Epithelial cell of prostate (primary cell): ENCODE data around the gene MAML1.
A peak's percentile ranks its signal among the peaks of the same experiment; 100 is the strongest.

ENCODE experiments used
- DNase-seq: peaks from one replicate; pipeline ENCODE4 v3.0.0-alpha.2; 2011; ENCODE audit warnings: low read depth, low spot score
- H3K27ac ChIP-seq: fragments of 450-650 bp; 2 replicates; pipeline ENCODE4 v1.5.1; 2017; ENCODE audit warnings: mild to moderate bottlenecking

The MAML1 gene

DNA sequence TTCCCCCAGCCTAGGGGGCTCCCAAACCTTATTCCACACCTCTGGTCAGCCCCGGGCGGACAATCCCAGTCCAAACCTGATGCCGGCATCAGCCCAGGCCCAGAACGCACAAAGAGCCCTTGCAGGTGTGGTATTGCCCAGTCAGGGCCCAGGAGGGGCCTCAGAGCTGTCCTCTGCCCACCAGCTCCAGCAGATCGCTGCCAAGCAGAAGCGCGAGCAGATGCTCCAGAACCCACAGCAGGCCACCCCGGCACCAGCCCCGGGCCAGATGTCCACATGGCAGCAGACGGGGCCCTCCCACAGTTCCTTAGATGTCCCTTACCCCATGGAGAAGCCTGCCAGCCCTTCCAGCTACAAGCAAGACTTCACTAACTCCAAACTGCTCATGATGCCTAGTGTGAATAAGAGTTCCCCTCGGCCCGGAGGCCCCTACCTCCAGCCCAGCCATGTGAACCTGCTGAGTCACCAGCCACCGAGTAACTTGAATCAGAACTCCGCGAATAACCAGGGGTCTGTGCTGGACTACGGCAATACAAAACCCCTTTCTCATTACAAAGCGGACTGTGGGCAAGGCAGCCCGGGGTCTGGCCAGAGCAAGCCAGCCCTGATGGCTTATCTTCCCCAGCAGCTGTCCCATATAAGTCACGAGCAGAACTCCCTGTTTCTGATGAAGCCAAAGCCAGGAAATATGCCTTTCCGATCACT lies 33.6 kb downstream of the MAML1 start:
- no peak for DNase-seq
- peak overlapping the region; percentile 74 for H3K27ac ChIP-seq

DNA sequence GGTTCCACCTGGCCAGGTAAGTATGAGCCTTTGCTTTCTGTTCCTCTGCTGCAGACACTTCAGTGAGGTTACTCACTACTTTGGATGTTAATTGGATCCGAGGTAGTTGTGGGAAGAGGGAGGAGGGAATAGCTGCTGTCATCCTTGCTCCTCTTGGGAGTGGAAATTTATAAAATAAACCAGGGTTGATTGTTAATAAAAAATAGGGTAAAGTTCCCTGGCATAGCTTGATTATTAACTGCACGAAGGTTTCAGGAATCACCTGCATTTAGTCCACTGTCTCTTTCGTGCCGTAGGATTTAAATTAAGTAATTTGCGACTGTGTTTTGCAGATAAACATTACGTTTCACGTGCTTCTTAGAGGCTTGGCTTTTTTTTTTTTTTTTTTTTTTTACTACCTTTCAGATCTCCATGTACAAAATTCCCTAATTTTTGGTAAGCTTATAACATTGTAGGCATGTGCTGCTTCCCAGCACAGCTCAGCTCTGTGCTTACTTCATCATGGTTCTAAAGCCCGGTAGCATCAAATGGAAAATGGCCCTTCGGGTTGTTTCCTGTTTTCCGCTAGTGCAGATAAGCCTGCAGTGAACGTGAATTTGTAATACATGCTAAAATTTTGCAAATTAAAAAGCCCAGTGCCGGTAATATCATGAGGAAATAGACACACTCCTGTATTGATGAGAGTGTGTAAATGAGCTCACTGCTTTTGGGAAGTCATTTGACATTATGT lies 34.3 kb downstream of the MAML1 start:
- no peak overlapping the region for H3K27ac ChIP-seq

DNA sequence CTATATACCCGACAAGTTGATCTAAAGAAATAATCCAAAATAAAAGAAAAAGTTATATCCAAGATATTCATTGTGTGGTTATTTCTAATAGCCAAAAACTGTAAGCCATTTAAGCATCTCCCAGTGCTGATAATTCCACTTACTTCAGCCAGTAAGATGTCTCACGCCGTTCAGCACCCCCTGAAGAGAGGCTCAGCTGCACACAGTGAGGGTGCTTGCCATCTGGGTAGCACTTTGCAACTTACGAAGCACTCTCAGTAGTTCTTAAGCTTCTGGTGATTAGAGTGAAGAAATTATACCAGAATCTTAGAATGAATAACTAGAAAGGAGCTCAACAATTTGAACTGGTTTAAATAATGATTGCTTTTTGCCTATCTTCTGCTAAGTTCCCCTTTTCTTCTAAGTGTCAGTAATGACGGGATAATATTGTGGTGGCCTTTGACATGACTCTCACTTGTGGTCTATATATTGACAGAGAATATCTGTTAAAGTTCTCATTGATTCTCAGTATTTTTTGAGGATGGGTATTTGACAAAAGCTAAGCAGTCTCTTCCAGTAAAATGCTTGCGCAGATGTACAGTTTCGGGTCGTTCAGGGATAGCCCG lies 35.0 kb downstream of the MAML1 start:
- DNase-seq: no peak
- H3K27ac ChIP-seq: no peak overlapping the region

More for the DNA sequence above, 34.3 kb downstream of the MAML1 start:
- no peak for DNase-seq

DNA sequence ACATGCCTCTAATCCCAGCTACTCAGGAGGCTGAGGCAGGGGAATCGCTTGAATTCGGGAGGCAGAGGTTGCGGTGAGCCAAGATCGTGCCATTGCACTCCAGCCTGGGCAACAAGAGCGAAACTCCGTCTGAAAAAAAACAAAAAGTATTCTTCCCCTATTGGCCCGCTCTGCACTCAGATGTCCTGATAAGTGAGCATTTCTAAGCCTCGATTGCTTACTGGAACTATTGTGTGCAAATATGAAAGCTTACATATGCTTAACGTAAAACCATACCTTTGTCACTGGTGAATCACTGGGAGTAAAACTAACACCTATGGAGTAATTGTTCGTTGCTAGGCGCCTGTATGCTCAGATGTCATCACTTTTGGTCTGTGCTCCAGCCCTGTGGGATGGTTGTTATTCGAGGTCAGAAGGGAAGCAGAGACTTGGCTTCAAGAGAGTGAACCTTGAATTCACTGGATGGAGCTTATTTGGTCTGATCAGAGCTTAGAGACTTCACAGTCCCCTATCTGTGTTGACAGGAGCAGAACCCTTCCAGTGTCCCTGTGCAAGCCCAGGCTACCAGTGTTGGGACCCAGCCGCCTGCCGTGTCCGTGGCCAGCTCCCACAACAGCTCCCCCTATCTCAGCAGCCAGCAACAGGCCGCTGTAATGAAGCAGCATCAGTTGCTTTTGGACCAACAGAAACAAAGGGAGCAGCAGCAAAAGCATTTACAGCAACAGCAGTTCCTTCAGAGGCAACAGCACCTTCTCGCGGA lies 35.9 kb downstream of the MAML1 start:
- H3K27ac ChIP-seq: no peak overlapping the region
- no peak for DNase-seq

DNA sequence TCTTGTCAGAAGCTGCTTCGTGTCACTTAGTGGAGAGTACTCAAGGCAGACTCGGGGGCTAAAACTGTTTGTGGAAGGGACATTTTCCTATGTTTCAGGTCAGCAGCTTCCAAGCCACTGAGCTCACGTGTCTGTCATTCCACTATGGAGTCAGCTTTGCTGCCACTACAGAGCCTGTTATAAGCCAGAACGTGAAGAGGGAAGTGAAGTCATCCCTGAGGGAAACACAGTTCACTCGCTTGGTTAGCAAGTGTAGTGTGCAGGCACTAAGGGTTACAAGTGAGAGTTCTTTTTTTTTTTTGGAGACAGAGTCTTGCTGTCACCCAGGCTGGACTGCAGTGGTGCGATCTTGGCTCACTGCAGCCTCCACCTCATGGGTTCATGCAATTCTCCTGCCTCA lies 36.6 kb downstream of the MAML1 start:
- no peak overlapping the region for H3K27ac ChIP-seq
- DNase-seq: no peak

DNA sequence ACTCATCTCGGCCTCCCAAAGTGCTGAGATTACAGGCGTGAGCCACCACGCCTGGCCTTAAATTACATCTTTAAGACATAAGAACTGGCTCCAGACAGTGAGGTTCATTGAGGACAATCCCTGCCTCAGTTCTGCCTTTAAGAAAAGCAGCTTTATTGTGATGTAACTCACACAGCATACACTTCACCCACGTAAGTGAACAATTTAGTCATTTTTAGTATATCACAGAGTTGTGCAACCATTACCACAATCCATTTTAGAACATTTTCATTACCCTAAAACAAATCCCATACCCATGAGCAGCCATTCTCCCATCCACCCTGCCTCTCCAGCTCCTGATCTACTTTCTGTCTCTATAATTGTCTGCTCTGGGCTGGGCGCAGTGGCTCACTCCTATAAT lies 37.2 kb downstream of the MAML1 start:
- DNase-seq: no peak
- H3K27ac ChIP-seq: no peak overlapping the region

DNA sequence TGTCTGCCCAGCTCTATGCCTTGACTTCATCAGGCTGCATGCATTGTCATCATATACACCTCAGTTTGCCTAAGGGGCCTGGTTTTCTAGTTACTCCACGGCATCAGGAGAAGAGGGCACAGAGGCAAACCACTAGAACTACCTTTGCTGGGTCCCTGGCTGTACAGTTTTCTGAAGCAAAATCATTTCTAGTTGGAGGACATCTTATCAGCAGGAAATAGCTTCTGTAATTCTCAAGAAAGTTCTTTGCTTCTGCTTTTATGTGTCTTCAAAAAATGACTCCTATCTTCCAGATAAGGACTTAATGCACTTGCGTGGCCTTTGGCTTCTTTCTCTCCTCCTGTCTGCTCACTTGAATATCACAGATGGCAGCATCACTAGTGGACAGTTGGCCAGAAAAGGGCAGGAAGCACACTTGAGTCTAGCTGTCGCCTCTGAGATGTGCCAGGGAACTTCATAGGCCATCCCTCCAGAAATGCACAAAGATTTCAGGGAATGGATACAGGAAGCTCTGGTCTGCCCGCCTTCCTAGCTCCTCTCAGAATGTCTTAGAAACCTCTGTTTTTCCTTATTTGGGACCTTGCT lies 38.8 kb downstream of the MAML1 start:
- H3K27ac ChIP-seq: no peak overlapping the region
- DNase-seq: no peak

DNA sequence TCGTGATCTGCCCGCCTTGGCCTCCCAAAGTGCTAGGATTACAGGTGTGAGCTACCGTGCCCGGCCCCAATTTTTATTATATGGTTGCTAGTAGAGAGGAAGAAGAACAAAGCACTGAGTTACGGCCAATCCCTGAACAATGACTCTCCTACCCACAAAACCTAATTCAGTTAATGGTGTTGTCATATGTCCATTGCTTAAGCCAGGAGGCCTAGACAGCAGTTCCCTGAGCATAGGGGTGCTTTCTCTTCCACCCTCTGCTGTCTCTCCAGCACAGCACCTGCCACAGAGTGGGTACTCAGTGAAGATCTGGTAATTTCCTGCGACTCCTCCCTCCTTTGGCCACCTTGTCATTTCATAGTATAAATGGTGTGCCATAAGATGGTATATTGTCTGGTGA lies 39.7 kb downstream of the MAML1 start:
- DNase-seq: no peak
- no peak overlapping the region for H3K27ac ChIP-seq

DNA sequence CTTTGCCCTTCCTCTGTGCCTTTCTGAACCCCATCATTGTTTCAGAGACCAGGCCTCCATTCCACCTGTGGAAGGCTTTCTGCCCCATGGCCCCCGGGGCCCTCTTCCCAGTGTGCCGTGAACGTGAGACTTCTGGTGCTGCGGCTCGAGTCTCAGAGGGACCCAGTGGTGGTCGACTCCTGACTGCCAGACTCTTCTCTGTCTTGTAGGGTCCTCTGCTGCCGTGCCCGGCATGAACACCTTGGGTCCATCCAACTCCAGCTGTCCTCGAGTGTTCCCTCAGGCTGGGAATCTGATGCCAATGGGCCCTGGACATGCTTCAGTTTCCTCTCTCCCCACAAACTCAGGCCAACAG lies 41.0 kb downstream of the MAML1 start:
- no peak for DNase-seq

DNA sequence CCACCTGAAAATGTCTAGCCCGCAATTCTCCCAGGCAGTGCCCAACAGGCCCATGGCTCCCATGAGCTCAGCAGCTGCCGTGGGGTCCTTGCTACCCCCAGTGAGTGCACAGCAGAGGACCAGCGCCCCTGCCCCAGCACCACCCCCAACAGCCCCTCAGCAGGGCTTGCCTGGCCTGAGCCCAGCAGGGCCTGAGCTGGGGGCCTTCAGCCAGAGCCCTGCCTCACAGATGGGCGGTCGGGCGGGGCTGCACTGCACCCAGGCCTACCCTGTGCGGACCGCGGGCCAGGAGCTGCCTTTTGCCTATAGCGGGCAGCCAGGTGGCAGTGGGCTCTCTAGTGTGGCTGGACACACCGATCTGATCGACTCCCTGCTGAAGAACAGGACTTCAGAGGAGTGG lies 41.8 kb downstream of the MAML1 start:
- no peak overlapping the region for H3K27ac ChIP-seq
- no peak for DNase-seq

More for the DNA sequence above, 41.0 kb downstream of the MAML1 start:
- no peak overlapping the region for H3K27ac ChIP-seq

DNA sequence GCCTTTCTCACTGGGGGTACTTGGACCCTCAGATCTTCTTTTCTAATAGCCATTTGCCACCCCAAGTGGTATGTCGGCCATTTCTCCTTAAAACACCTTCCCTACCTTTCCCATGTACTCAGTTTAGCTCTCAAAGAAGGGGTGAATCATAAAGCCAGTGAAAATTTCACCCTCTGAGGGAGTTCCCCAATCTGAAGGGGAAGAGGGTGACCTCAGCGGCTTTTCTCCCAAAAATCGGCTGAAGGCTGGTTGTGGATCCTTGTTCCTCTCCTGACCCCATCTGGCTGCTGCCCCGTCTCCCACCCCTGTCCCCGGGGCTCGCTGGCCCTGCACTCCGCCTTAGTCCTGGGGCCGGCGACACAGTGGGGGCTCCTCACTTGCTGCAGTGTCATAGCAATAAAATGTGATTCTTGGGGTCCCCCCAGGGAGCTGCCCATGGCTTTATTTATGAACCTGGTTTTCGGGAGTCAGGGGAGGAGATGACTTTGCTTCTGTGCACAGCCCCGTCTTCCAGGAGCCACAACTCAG lies 43.9 kb downstream of the MAML1 start:
- no peak for DNase-seq
- H3K27ac ChIP-seq: no peak overlapping the region

DNA sequence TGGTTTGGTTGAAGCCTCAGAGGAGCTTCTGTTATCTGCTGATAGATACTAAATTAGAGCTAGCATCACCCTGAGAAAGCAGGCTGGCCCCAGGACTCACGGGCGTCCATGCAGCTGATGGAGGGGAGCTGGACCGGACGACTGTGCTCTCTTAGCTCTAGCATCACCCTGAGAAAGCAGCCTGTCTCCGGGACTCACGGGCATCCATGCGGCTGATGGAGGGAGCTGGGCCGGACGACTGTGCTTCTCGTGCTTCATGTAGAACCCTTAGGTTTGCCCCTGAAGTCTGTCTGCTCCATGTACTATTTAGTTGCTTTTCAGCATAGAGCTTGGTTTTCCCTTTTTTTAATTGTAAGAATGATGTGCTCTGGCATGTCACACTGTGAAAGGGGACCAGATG lies 44.8 kb downstream of the MAML1 start:
- DNase-seq: no peak
- no peak overlapping the region for H3K27ac ChIP-seq

DNA sequence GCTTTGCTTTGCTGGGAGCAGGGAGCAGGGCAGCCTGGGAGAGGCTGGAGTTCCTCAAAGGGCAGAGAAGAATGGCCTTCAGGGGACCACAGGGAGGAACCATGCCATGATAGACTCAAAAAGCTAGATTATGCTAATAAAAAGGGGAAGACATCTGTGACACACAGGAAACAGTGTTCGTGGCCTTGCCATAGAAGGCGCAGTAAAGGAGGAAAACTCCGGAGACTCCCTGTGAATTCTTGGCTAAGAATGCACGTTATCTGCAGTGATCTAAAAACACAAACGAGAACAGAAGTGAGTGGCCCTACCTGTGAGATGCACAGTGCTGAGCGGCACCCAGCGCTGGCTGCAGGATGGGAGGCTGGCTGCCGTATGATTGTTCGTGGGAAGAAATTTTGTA lies 45.3 kb downstream of the MAML1 start:
- no peak for DNase-seq
- no peak overlapping the region for H3K27ac ChIP-seq

DNA sequence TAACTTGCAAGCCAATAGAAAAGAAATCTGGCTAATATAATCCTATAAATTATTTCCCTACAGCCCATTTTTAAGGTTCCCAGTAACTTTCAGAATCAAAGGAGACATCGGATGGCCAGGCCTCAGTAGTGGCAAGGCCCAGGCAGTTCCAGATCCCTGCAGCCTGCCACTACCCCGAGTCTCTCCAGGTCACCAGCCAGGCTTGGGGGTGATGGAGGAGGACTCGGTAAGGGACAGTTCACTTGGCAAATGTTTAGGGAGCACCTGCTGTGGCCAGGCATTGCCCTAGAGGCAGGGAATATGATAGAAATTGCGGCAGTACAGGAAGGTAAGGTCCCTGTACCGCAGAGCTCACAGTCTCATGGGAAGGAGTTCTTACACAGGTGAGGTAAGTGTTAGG lies 46.0 kb downstream of the MAML1 start:
- H3K27ac ChIP-seq: no peak overlapping the region
- DNase-seq: no peak

DNA sequence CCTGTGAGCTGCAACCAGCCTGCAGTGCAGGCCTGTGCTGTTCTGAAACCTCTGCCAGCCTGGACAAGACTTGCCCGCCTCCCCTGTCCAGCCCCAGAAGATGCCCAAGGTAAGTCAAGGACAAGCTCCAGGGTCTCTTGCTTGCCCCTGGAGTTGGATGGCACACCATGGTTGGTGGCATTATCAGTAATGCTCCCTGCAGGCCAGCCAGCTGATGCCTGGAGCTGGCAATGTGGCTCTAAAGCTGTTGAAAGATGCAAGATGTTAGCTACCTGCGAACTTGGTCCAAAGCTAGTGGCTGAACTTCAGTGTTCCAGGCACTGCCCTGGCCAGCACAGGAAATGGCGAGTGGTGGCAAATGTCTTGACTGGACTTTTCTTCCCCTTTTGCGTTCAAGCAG lies 47.2 kb downstream of the MAML1 start:
- no peak overlapping the region for H3K27ac ChIP-seq
- DNase-seq: no peak

DNA sequence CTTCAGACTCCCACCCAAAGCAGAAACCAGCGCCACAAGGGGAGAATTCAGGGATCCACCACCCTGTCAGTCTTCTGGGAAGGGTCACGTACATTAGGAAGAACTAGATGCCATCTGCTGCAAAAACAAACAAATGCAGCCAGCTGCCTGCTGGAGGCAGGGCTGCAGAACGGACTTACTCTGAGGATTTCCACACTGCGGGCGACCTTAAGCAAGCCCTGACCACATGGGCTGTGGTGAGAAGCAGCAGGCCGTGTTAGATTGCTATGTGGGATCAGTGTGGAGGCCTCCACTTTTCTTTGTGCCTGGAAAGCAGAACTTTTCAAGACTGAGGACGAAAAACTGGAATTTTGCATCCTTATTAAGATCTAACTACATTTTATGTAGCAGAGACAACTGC lies 47.7 kb downstream of the MAML1 start:
- DNase-seq: no peak
- no peak overlapping the region for H3K27ac ChIP-seq

DNA sequence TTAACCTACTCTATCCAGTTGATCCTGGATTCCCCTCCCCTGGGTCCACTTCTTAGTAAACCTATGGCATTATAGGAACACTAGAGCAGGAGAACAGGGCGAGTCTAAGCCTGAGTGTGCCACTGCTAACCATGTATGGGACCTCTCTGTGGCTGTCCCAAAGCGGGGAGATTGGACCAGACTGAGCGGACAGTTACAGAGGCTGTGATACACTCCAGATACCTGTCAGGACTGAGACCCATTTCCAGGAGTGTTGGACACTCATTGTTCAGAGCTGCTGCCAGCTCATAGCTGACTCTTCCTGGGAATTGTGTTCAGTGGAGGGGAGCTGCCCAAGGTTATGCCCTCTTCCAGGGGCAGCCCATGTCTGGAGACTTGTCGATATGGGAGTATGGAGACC lies 49.2 kb downstream of the MAML1 start:
- no peak overlapping the region for H3K27ac ChIP-seq
- DNase-seq: no peak

DNA sequence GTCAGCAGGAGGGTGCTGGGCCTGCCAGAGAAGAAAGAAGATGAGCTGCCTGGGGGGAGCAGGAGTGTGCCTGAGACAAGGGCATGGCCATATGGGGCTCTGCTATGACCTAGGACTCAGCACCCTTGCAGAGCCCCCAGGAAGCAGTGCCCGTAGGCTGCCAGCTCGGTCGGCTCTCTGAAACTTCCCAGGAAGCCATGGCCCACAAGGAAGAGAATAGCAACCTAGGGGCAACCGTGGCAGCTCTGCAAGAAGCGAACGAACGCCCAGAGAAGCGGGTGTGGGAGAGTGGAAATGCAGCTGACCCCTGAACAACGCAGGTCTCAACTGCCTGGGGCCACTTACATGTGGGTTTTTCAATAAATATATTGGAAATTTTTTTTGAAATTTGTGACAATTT lies 50.5 kb downstream of the MAML1 start:
- DNase-seq: no peak
- H3K27ac ChIP-seq: no peak overlapping the region

DNA sequence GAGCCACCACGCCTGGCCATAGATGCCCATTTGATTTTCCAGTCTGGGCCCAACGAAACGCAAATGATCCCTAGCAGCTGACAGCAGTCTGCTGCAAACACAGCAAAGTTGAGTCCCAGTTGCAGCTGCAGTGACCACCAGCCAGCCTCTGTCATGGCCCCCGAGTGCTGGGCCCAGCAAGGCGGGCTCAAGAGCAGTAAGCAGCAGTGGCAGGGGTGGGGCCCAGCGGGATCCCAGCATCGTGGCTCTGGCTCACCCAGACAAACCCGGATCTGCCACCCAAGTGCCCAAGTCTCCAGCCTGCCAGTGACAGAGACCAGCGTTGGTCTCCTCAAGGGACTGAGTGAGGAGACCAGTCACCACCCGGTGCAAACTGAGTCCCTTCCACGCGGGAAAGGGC lies 54.2 kb downstream of the MAML1 start:
- no peak overlapping the region for H3K27ac ChIP-seq
- no peak for DNase-seq

DNA sequence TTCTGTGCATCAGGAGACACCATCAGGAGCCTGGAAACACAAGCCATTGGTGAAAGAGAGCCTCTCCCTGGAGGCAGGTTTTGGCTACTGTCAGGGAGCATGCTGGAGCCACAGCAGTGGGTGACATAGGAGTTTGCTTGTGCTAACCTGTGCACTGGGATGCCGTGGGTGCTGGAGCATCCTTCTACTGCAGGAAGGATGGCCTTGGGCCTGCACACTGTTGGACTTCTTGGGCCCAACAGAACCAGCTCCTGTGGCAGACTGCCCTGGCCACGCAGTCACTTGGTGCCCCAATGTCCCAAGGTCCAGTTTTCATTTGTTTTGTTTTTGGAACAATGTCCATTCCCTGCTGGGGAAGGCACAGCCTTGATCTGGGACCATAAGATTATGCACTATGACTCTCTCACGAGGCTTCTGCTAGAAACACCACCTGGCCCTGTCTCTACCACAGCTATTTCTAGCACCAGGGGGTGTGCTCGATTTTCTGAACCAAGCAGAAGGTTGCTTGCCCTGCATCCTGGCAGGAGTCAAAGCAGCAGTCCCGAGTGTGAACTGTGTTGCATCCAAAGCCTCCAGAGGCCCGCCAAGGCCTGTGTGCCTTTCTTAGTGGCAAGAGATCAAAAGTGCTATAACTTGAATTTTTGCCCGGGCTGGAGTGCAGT lies 55.7 kb downstream of the MAML1 start:
- H3K27ac ChIP-seq: no peak overlapping the region

More for the DNA sequence above, 55.7 kb downstream of the MAML1 start:
- no peak for DNase-seq
